ENCODE results near the gene GIPC3. TPM values are rescaled to one million over a fixed set of nuclear protein-coding genes. Genes with fewer than 3 reads are reported as not detected.
A peak's percentile ranks its signal among the peaks of the same experiment; 100 is the strongest.
"Not testable (repeated sequence)": the region's sequence is repeated elsewhere in the genome, so short reads cannot be mapped to it uniquely, and the experiment has no call there.

Gene GIPC3
- polyA plus RNA-seq, 1 of the 3 experiments (the other 2 are of a cell fraction): 0.20 TPM

DNA sequence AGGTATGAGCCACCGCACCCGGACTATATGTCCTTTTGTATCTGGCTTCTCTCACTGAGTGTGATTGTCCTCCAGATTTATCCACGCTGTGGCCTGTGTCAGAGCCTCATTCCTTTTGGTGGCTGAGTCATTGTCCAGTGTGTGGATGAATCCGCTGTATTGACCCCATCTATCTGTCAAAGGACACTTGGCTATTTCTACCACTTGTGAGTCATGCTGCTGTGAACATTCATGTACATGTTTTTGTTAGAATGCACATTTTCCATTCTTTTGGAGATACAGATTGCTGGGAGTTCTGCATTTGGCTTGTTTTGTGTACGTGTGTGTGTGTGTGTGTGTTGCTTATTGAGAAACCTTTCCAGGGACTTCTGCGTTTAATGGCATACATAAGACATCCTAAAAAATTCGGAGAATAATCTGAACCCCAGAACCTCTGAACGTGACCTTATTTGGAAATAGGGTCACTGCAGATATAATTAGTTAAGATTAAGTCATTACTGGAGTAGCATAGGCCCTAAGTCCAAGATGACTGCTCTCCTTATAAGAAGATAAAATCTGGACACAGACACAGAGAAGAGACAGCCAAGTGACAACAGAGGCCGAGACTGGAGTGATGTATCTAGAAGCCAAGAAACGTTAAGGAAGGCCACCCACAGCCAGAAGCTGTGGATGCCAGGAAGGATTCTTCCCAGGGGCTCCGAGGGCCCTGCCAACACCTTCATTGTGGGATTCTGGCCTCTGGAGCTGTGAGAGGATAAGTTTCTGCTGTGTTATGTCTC, 4.9 kb upstream of the GIPC3 start (continued):
- peak; percentile 67; the same call in 1 of the 2 replicates for TF ChIP-seq SIN3A (IDR thresholded peaks at IDR 0.05; ENCODE audit: borderline replicate concordance, low read depth, low read length)
- TF ChIP-seq TAF1 (IDR thresholded peaks at IDR 0.05; ENCODE audit: borderline replicate concordance, low read depth, low read length): no peak
- TF ChIP-seq FOXM1 (IDR thresholded peaks at IDR 0.05; ENCODE audit: low read depth): no peak
- TF ChIP-seq CHD2 (IDR thresholded peaks at IDR 0.05; ENCODE audit: low read length, partially characterized antibody): no peak
- no peak for TF ChIP-seq MXI1 (IDR thresholded peaks at IDR 0.05; ENCODE audit: low read depth, low read length)
- TF ChIP-seq, protein P1, sequence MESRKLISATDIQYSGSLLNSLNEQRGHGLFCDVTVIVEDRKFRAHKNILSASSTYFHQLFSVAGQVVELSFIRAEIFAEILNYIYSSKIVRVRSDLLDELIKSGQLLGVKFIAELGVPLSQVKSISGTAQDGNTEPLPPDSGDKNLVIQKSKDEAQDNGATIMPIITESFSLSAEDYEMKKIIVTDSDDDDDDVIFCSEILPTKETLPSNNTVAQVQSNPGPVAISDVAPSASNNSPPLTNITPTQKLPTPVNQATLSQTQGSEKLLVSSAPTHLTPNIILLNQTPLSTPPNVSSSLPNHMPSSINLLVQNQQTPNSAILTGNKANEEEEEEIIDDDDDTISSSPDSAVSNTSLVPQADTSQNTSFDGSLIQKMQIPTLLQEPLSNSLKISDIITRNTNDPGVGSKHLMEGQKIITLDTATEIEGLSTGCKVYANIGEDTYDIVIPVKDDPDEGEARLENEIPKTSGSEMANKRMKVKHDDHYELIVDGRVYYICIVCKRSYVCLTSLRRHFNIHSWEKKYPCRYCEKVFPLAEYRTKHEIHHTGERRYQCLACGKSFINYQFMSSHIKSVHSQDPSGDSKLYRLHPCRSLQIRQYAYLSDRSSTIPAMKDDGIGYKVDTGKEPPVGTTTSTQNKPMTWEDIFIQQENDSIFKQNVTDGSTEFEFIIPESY (IDR thresholded peaks at IDR 0.05; ENCODE audit: borderline replicate concordance, low read depth): no peak
- peak; percentile 60; the same call in 1 of the 2 replicates for TF ChIP-seq NFIC (IDR thresholded peaks at IDR 0.05; ENCODE audit: borderline replicate concordance)
- TF ChIP-seq, protein P2, sequence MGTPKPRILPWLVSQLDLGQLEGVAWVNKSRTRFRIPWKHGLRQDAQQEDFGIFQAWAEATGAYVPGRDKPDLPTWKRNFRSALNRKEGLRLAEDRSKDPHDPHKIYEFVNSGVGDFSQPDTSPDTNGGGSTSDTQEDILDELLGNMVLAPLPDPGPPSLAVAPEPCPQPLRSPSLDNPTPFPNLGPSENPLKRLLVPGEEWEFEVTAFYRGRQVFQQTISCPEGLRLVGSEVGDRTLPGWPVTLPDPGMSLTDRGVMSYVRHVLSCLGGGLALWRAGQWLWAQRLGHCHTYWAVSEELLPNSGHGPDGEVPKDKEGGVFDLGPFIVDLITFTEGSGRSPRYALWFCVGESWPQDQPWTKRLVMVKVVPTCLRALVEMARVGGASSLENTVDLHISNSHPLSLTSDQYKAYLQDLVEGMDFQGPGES (IDR thresholded peaks at IDR 0.05; ENCODE audit: low read depth, low read length): no peak
- TF ChIP-seq RAD21 (IDR thresholded peaks at IDR 0.05; ENCODE audit: low read length): no peak
- TF ChIP-seq RFX5 (IDR thresholded peaks at IDR 0.05; ENCODE audit: low read length): no peak
- peak; percentile 74 for TF ChIP-seq TCF12 (IDR thresholded peaks at IDR 0.05)
- TF ChIP-seq EZH2phosphoT487 (IDR thresholded peaks at IDR 0.05; ENCODE audit: borderline replicate concordance, low read depth): no peak
- peak in 1 of 2 experiments; percentile 28; a peak in 1 of 4 replicates for TF ChIP-seq EP300 (IDR thresholded peaks at IDR 0.05; ENCODE audit: borderline replicate concordance in 1 of 2, low read depth in 1 of 2, low read length in 1 of 2)
- TF ChIP-seq ELF1 (IDR thresholded peaks at IDR 0.05): no peak
- TF ChIP-seq GABPA (IDR thresholded peaks at IDR 0.05; ENCODE audit: low read depth): no peak
- TF ChIP-seq, protein P3, sequence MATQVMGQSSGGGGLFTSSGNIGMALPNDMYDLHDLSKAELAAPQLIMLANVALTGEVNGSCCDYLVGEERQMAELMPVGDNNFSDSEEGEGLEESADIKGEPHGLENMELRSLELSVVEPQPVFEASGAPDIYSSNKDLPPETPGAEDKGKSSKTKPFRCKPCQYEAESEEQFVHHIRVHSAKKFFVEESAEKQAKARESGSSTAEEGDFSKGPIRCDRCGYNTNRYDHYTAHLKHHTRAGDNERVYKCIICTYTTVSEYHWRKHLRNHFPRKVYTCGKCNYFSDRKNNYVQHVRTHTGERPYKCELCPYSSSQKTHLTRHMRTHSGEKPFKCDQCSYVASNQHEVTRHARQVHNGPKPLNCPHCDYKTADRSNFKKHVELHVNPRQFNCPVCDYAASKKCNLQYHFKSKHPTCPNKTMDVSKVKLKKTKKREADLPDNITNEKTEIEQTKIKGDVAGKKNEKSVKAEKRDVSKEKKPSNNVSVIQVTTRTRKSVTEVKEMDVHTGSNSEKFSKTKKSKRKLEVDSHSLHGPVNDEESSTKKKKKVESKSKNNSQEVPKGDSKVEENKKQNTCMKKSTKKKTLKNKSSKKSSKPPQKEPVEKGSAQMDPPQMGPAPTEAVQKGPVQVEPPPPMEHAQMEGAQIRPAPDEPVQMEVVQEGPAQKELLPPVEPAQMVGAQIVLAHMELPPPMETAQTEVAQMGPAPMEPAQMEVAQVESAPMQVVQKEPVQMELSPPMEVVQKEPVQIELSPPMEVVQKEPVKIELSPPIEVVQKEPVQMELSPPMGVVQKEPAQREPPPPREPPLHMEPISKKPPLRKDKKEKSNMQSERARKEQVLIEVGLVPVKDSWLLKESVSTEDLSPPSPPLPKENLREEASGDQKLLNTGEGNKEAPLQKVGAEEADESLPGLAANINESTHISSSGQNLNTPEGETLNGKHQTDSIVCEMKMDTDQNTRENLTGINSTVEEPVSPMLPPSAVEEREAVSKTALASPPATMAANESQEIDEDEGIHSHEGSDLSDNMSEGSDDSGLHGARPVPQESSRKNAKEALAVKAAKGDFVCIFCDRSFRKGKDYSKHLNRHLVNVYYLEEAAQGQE (IDR thresholded peaks at IDR 0.05; ENCODE audit: low read depth, low read length): no peak

DNA sequence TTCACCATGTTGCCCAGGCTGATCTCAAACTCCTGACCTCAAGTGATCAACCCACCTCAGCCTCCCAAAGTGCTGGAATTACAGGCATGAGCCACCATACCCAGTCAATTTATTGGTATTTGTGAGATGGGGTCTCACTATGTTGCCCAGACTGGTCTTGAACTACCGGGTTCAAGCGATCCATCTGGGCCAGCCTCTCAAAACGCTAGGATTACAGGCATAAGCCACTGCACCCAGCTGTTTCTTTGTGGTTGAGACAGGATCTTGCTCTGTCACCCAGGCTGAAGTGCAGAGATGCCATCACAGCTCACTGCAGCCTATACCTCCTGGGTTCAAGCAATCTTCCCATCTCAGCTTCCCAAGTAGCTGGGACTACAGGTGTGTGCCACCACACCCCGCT, 3.5 kb upstream of the GIPC3 start:
- H3K9ac ChIP-seq; H2AFZ ChIP-seq (ENCODE audit: low read depth); H3K4me1 ChIP-seq (ENCODE audit: control insufficient read depth in 1 of 2, insufficient read depth in 2 of 2, low read depth in 1 of 2, low read length in 1 of 2); DNase-seq; H4K20me1 ChIP-seq (ENCODE audit: insufficient read depth); H3K36me3 ChIP-seq (replicated peaks in 1 of 2; ENCODE audit: control insufficient read depth in 1 of 2, insufficient read depth in 2 of 2, low read length in 1 of 2); H3K79me2 ChIP-seq (ENCODE audit: insufficient read depth); H3K27ac ChIP-seq (ENCODE audit: low read depth in 2 of 2, low read length in 1 of 2); POLR2A ChIA-PET; H3K27me3 ChIP-seq (ENCODE audit: insufficient read depth); H3K9me2 ChIP-seq; H3K4me3 ChIP-seq (ENCODE audit: low read depth in 2 of 2, low read length in 1 of 2); H3K9me3 ChIP-seq; H3K4me2 ChIP-seq: not testable (repeated sequence)
- WGBS (ENCODE audit: low lambda C conversion rate): 100% methylated on average over 2 of the region's 4 CpGs
- CTCF ChIA-PET: interaction anchor here (1.8 kb wide), 1 partner anchor 14 kb away, joined by 4 read pairs; no protein-coding TSS in a partner anchor
- peaks cover 22% of the 10 kb centered on the region for H3F3A ChIP-seq (replicated peaks; ENCODE audit: insufficient read depth)

DNA sequence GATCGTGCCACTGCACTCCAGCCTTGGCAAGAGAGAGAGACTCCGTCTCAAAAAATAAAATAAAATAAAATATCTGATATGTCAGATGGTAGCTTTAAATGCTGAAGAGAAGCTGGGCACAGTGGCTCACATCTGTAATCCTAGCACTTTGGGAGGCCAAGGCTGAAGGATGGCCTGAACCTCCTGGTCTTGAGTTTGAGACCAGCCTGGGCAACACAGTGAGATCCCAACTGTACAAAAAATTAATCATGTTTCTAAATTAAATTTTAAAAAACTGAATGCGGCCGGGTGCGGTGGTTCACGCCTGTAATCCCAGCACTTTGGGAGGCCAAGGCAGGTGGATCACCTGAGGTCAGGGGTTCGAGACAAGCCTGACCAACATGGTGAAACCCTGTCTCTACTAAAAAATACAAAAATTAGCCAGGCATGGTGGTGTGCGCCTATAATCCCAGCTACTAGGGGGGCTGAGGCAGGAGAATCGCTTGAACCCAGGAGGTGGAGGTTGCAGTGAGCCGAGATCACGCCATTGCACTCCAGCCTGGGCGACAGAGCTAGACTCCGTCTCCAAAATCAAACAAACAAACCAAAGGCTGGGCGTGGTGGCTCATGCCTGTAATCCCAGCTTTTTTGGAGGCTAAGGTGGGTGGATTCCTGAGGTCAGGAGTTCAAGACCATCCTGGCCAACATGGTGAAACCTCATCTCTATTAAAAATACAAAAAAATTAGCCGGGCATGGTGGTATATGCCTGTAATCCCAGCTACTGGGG, 1.1 kb upstream of the GIPC3 start:
- peaks cover 20% of the 10 kb centered on the region for H3F3A ChIP-seq (replicated peaks; ENCODE audit: insufficient read depth)

More for the DNA sequence above, 1.1 kb upstream of the GIPC3 start:
- H3K27ac ChIP-seq (ENCODE audit: low read depth in 2 of 2, low read length in 1 of 2); H3K36me3 ChIP-seq (replicated peaks in 1 of 2; ENCODE audit: control insufficient read depth in 1 of 2, insufficient read depth in 2 of 2, low read length in 1 of 2); DNase-seq; H3K79me2 ChIP-seq (ENCODE audit: insufficient read depth); H3K4me2 ChIP-seq; H2AFZ ChIP-seq (ENCODE audit: low read depth); H3K9me3 ChIP-seq; H3K27me3 ChIP-seq (ENCODE audit: insufficient read depth); H3K9me2 ChIP-seq; H3K4me1 ChIP-seq (ENCODE audit: control insufficient read depth in 1 of 2, insufficient read depth in 2 of 2, low read depth in 1 of 2, low read length in 1 of 2); H3K4me3 ChIP-seq (ENCODE audit: low read depth in 2 of 2, low read length in 1 of 2); H4K20me1 ChIP-seq (ENCODE audit: insufficient read depth); POLR2A ChIA-PET; H3K9ac ChIP-seq: not testable (repeated sequence)
- WGBS (ENCODE audit: low lambda C conversion rate): 91% methylated on average over 13 of the region's 15 CpGs
- CTCF ChIA-PET: interaction anchor here (0.9 to 3.5 kb wide), 10 partner anchors 9 to 135 kb away, joined by 3 to 49 read pairs (median 7); partner anchors contain the start of gene HMG20B

Measured in SK-N-SH (cell line).